Thyroid gland (tissue), 4 donors: Measurements from ENCODE around the gene ZNF821.

Experiments used
- POLR2A ChIP-seq, 2 donors: fragments of 450-650 bp; IDR thresholded peaks; one replicate each; pipeline ENCODE4 v1.6.1; 2017; ENCODE audit warnings: antibody characterized with exemption in 2 of 2, mild to moderate bottlenecking in 2 of 2, moderate library complexity in 1 of 2
- TF ChIP-seq, protein P1 (sequence below), 6 experiments: fragments of 200-600 bp in 3 of 6; fragments of 450-650 bp in 3 of 6; sonication (generic) in 3 of 6; IDR thresholded peaks; one replicate each; pipeline ENCODE4 v1.5.1; 2016 to 2019; ENCODE audit warnings: antibody characterized with exemption in 6 of 6, mild to moderate bottlenecking in 2 of 6, inconsistent platforms in 1 of 6, moderate library complexity in 1 of 6

DNA sequence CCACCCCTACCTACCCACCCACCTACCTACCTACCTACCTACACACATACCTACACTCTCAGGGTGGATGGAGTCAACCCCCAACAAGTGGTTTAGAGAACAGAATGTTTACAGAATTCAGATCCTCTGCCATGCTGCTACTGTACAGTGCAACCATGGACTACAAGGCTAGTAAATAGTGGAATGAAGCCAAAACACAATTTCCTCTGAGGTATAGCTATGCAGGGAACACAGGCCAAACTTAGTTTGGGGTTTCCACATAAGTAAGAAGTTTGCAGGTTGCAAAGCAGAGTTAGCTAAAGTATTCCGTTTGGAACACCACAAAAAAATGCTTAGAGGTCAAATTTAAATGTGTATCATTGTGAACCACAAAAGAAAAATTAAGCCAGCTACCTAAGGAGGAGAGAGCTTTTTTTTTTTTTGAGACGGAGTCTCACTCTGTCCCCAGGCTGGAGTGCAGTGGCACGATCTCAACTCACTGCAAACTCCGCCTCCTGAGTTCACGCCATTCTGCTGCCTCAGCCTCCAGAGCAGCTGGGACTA, 72.7 kb downstream of the ZNF821 start:
- TF ChIP-seq, protein P1, sequence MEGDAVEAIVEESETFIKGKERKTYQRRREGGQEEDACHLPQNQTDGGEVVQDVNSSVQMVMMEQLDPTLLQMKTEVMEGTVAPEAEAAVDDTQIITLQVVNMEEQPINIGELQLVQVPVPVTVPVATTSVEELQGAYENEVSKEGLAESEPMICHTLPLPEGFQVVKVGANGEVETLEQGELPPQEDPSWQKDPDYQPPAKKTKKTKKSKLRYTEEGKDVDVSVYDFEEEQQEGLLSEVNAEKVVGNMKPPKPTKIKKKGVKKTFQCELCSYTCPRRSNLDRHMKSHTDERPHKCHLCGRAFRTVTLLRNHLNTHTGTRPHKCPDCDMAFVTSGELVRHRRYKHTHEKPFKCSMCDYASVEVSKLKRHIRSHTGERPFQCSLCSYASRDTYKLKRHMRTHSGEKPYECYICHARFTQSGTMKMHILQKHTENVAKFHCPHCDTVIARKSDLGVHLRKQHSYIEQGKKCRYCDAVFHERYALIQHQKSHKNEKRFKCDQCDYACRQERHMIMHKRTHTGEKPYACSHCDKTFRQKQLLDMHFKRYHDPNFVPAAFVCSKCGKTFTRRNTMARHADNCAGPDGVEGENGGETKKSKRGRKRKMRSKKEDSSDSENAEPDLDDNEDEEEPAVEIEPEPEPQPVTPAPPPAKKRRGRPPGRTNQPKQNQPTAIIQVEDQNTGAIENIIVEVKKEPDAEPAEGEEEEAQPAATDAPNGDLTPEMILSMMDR (IDR thresholded peaks at IDR 0.05): no peak
- no peak for TF ChIP-seq POLR2A (IDR thresholded peaks at IDR 0.05)
